Stimulated activated CD8-positive, alpha-beta memory T cell treated with anti-CD3 and anti-CD28 coated beads, Interleukin-7, amount 100 ng/mL, for 24 hours (primary cell): ENCODE measurements around the gene THAP4.
A peak's percentile ranks its signal among the peaks of the same experiment; 100 is the strongest.

Experiments used
- DNase-seq: peaks from one replicate; pipeline ENCODE4 v3.0.0-alpha.2; 2020; ENCODE audit warnings: low read depth

The THAP4 gene, protein sequence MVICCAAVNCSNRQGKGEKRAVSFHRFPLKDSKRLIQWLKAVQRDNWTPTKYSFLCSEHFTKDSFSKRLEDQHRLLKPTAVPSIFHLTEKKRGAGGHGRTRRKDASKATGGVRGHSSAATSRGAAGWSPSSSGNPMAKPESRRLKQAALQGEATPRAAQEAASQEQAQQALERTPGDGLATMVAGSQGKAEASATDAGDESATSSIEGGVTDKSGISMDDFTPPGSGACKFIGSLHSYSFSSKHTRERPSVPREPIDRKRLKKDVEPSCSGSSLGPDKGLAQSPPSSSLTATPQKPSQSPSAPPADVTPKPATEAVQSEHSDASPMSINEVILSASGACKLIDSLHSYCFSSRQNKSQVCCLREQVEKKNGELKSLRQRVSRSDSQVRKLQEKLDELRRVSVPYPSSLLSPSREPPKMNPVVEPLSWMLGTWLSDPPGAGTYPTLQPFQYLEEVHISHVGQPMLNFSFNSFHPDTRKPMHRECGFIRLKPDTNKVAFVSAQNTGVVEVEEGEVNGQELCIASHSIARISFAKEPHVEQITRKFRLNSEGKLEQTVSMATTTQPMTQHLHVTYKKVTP

DNA sequence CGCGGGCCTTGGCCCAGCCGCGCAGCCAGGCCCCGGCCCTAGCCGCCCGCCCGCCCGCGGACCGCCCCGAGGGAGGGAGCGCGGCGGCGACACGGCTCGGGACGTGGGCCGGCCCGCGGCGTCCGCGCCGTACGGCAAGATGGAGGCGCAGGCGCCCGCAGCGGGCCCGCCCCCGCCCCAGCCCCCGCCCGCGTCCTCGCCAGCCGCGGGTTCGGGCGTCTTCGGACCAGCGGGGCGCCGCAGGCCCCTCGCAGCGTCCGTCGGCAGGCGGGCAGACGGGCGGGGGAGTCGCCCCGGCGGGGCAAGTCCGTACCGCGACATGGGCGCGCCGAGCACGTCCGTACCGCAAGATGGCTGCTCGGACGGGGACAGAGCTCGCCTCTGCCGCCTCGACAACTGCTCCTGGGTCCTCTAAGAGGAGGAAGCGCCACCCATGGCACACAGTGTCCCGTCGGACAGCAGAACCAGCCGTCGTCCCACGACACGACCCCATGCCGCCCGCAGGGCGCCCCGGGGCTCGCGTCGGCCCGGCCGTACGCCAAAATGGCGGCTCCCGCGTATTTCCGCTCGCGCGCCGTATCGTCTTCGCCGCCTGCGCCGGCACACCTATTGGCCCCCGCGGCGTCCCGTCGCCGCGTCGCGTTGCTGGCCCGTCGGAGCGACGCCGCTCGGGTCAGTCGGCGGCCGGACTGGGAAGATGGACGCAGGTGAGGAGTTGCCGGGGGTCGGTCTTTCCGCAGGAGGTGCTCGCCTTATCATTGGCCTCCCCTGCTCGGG is at the start of gene THAP4, which contains the start of gene ATG4B:
Gene THAP4 (minus strand): TSS at position 141 of the 777 bp plus-strand sequence. CDS start 141 bp downstream, outside the sequence.
Gene ATG4B (plus strand): TSS at position 676 of the 777 bp plus-strand sequence. CDS start 22 bp downstream, at position 698.
- peak; percentile 46 for DNase-seq

DNA sequence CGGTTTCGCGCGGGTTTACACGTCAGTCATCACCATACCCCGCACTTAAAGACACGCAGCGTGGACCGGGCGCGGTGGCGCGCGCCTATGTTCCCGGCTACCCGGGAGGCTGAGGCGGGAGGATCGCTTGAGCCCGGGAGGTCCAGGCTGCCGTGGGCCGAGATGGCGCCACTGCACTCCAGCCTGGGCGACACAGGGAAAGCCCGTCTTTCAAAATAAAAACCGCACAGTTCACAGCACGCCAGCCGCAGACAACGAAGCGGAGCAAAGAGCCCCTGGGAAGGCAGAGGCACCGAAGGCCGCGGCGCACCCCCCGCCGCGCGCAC is 49.3 kb upstream of the THAP4 start:
- DNase-seq, result no peak

GRCh38 chr2:241680827-241681599 is 44.1 kb upstream of the THAP4 start:
- no peak for DNase-seq

GRCh38 chr2:241680044-241680443 is 43.1 kb upstream of the THAP4 start:
- DNase-seq, result no peak

DNA sequence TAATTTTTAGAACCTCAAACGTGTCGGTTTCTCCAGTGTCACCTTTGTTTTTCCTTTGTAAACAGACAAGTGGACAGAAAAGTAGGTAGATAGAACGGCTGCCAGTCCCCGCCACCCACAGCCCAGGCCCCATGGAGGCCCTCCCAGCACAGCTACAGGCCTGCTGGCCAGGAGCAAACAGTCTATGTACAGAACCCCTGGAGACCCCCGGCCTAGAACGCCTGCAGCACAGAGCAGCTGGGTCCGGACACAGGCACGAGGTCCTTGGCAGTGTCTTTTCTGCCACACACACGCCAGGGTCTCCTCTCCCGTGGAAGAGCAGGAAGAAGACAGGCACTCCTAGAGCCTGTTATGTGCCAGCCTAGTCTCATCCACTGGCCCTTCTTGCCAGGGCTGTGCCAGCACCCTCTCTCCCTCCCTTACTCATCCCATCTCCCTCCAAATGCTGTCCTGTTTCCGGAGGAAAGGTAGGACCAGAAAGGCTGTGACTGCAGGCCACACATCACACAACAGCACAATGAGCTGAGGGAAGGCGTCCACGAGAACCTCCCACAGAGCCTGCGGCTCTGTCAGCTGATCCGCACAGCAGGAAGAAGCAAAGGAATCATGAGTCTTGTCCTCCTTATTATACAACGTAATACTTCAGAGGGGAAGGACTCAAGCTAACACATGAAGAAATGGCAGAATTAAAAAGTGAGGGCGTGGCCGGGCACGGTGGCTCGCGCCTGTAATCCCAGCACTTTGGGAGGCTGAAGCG is 42.0 kb upstream of the THAP4 start:
- DNase-seq, result no peak

DNA sequence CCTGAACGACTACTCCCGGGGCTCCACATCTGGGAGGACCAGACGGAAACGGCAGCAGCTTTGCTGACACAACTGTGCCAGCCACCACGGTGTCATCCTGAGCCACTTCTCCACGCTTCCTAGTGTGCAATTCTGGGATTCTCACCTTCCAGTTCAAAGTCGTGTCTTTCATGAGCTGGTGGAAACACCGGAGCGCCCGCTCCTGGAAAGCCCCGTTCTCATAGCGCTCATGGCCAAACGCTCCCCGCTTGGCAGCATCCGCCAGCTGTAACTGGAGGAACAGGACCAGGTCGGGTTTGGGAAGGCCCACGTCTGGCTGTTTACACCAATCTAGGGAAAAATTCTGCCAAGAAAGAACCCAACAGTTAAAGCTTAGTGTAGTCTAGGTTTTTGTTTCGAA is 41.3 kb upstream of the THAP4 start:
- DNase-seq, result no peak

GRCh38 chr2:241677392-241677791 is 40.4 kb upstream of the THAP4 start:
- DNase-seq, result no peak

DNA sequence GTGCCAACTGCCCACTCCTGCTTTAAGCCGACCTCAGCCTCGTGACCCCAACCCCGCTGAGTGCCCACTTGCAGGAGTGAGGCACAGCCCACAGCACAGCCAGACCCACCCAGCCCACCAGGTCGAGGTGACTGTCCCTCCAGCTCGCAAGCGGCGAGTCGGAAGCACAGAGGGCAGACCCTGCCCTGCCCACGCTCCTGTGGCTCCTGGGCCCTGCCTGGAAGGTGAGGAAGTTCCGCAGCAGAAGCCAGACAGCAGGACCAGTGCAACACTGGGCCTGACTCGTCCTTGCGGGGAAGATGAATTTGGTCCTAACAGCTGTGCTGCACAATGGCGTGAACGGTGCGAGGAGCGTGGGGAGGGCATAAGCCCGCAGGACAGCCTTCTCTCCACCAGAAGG is 39.7 kb upstream of the THAP4 start:
- DNase-seq, result no peak

DNA sequence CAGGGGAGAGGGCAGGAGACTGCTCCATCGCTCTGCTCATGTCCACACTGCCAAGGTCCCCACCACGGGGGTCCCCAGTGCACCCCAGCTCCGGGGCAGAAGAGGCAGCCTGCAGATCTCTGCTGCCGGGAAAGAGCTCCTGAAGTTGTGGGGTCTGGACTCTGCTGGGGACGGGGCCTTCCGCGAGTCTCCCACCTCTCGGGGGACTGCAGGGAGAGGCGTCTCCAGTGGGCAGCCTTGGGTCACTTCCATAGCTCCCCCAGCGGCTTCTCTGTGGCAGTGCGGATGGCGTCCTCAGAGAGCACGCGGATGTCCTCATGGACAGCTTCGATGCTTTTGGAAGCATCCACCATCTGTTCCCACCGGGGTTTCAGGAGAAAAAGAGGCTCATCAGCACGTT is 38.9 kb upstream of the THAP4 start:
- DNase-seq, result no peak

- no peak for DNase-seq
These were observed 37.1 kb upstream of the THAP4 start for GRCh38 chr2:241673797-241674725.

GRCh38 chr2:241673189-241673663 is 36.3 kb upstream of the THAP4 start:
- DNase-seq, result no peak

DNA sequence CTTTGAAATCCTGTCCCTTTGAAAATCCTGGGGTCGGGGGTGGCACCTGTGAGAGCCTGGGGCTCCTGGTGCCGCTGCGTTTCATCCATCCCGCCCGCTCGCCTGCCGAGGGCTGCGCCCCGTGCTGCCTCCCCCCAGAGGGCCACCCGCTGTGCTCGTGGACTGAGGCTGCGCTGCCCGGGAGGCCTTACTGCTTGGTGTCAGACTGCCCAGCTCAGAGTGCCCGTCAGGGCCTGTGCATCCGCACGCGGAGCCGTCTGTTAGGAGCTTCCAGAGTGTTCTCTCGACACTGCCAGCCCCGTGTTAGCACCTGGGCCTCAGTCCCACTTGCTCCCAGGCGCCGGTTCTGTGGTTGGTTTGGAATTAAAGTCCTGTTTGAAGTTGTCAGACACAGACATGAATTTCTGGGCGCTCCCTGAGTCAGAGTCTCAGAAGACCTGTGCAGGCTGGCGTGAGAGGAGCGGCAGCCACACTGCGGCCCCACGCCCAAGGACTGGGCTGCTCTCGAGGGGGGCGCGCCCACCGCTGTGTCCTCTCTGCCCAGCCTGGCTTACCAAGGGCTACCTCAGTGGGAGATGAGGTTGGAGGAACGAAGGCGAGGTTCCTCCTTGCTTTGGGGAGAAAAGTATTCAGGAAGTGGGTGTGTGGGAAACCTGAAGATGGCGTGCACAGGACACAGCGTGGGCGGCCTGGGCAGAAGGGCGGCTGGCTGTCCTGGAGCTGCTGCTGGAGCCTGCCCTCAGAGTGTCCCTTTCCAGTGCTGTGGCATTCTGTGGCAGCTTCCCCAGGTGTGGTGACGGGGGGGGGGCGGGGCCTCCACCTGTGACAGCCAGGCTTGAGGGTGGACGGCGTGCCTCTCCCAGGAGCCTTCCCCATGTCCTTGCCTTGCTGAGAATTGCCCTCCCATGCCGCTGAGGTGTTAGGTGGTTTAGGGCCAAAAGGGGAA is 35.6 kb upstream of the THAP4 start:
- DNase-seq, result no peak

DNA sequence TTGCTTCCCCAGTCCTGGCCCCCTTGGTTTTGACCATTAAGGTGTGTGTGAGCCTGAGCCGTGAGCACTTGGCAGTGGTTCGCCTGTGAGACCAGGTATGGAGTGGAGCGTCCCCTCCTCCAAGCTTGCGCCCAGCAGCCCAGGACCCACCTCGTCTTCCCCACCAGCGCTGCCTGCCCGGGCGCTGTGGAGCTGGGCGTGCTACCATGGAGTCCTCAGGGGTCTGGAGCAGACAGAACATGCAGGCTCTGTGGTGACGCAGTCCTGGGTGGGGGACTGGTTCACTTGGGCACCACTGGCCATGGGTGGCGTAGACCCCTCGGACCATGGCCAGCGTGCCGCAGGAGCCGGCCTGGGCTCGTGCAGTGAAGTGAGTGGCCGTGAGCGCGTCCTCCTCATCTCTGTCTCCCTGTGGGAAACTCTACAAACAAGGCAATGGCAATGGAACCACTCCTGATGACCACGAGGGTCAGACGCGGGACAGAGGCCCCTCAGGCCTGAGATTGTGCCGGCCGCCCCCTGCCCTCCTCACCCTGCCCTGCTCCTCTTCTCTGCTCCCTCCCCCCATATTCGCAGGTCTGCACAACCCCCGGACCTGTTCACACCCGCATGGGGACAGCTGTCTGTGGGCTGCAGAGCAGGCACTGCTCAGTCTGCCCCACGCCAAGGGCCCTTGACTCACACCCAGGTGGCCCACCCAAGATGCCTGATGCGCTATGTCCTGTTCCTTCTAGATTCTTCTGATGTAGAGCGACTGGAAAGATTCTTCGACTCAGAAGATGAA is 34.7 kb upstream of the THAP4 start:
- no peak for DNase-seq

DNA sequence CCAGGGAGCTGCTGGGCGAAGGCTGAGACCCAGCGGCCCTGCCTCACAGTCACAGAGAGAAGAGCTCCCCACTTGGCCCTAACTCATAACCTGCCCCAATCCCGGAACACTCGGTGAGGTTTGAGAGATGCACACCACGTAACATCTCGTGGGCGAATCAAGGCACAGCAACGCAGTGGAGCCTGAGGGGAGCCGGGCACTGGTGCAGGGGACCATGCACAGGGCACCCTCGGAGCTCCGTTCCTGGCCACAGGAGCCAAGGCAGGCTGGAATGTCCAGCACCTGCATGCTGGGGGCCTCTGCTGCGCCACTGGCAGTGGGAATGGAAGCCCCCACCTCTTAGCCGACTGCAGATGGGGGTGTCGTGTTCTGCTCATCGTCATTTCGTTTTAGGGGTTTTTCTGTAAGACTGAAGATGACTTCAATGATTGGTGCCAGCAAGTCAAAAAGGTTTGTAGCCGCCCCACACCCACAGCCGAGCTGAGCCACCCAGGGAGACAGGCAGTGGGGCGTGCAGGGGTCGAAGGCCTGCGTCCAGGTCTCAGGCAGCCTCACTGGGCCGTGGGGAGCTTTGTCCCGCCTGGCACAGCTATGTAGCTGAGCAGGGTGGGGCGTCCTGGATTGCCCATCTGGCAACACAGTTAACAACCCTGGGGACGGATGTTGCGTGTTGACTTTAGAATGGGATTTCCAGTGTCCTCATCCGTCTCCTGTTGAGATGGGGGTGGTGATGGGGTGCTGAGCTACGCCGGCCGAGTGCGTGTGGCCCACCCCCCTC is 33.6 kb upstream of the THAP4 start:
- no peak for DNase-seq

GRCh38 chr2:241668839-241669238 is 31.9 kb upstream of the THAP4 start:
- DNase-seq, result no peak

GRCh38 chr2:241668354-241668753 is 31.4 kb upstream of the THAP4 start:
- DNase-seq, result no peak

DNA sequence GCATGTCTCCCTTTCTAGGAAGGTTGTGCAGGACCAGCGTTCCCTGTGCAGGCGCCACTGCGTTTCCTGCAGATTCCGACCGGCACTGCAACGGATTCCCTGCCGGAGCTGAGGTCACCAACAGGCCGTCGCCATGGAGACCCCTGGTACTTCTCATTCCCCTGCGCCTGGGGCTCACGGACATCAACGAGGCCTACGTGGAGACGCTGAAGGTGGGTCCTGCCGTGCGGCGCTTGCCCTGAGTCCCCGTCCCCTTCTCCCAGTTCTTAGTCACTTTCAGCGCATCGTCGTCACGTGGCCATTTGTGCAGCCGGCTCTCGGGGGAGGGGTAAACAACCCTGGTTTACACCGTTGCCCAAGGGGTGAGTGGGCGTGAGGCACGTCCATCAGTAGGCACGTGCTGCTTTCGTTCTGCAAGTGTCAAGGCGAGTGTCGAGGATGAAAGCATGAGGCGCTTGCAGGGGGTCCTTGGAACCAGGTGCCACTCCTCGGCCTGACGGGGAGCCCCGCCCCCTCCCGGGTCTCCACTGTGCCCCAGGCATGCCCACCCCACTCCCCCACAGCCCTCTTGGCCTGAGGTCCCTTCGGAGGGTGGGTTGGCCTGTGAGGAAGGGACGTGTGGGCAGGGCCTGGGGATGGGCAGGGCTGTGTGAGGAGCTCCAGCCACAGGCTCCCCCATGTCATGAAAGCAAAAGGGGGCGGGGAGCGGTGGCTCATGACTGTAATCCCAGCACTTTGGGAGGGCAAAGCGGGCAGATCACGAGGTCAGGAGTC is 29.9 kb upstream of the THAP4 start:
- DNase-seq, result no peak
